T follicular helper cell (primary cell): ENCODE results near the gene MRPL18.
"Not testable (repeated sequence)": the region's sequence is repeated elsewhere in the genome, so short reads cannot be mapped to it uniquely, and the experiment has no call there.

Source experiments
- DNase-seq: peaks from one replicate; pipeline ENCODE4 v3.0.0-alpha.2; 2020; ENCODE audit warnings: low read depth

The MRPL18 gene

GRCh38 chr6:159816775-159817174 is 26.5 kb downstream of the MRPL18 start:
- not testable (repeated sequence) for DNase-seq

GRCh38 chr6:159817951-159818739 is 27.9 kb downstream of the MRPL18 start:
- DNase-seq: no peak

GRCh38 chr6:159819098-159819497 is 28.8 kb downstream of the MRPL18 start:
- no peak for DNase-seq

GRCh38 chr6:159819932-159820640 is 29.8 kb downstream of the MRPL18 start:
- peak; percentile 18 for DNase-seq

- no peak for DNase-seq
These were observed 30.9 kb downstream of the MRPL18 start for GRCh38 chr6:159821122-159821521.

GRCh38 chr6:159821726-159822125 is 31.5 kb downstream of the MRPL18 start:
- no peak for DNase-seq

- no peak for DNase-seq
These were observed 33.7 kb downstream of the MRPL18 start for GRCh38 chr6:159823953-159824352.

- DNase-seq: not testable (repeated sequence)
These were observed 34.4 kb downstream of the MRPL18 start for GRCh38 chr6:159824690-159825089.

- no peak for DNase-seq
These were observed 35.7 kb downstream of the MRPL18 start for GRCh38 chr6:159826004-159826403.

GRCh38 chr6:159826968-159827647 is 36.8 kb downstream of the MRPL18 start:
- DNase-seq: no peak

GRCh38 chr6:159828074-159828473 is 37.8 kb downstream of the MRPL18 start:
- DNase-seq: no peak

GRCh38 chr6:159829526-159829925 is 39.3 kb downstream of the MRPL18 start:
- DNase-seq: no peak

- DNase-seq: no peak
These were observed 40.5 kb downstream of the MRPL18 start for GRCh38 chr6:159830501-159831372.

GRCh38 chr6:159831373-159831679 is 41.1 kb downstream of the MRPL18 start:
- no peak for DNase-seq

- no peak for DNase-seq
These were observed 42.7 kb downstream of the MRPL18 start for GRCh38 chr6:159832946-159833345.

- DNase-seq: no peak
These were observed 43.3 kb downstream of the MRPL18 start for GRCh38 chr6:159833556-159833955.

- DNase-seq: no peak
These were observed 43.8 kb downstream of the MRPL18 start for GRCh38 chr6:159833997-159834603.

- no peak for DNase-seq
These were observed 46.6 kb downstream of the MRPL18 start for GRCh38 chr6:159836718-159837490.

GRCh38 chr6:159837511-159837910 is 47.2 kb downstream of the MRPL18 start:
- no peak for DNase-seq

GRCh38 chr6:159838020-159838744 is 47.9 kb downstream of the MRPL18 start:
- DNase-seq: no peak
